DND-41 (cell line): ENCODE data around the gene ZFP91.

ENCODE experiments used
- ATAC-seq: fragments of 200-7000 bp; cut with Tn5 transposase; 3 replicates; pipeline ENCODE4 v1.9.1; 2021; ENCODE audit warnings: low read depth; ENCODE audit not compliant: insufficient read depth
- DNase-seq: peaks from one replicate; pipeline ENCODE4 v3.0.0-alpha.2; 2020
- H2AFZ ChIP-seq: 2 replicates; pipeline ENCODE4 v1.6.0; 2012; ENCODE audit warnings: low read depth, low read length
- H3K27ac ChIP-seq: 2 replicates; pipeline ENCODE4 v1.5.1; 2012; ENCODE audit warnings: low read length, inconsistent platforms
- H3K27me3 ChIP-seq: fragments of 200-600 bp; sonication (generic); 2 replicates; pipeline ENCODE4 v1.6.0; 2012; ENCODE audit warnings: low read length, mild to moderate bottlenecking, inconsistent platforms; ENCODE audit not compliant: insufficient read depth, poor library complexity
- H3K36me3 ChIP-seq: 2 replicates; pipeline ENCODE4 v1.5.1; 2012; ENCODE audit warnings: low read length, inconsistent platforms; ENCODE audit not compliant: insufficient read depth
- H3K4me1 ChIP-seq: 2 replicates; pipeline ENCODE4 v1.5.1; 2012; ENCODE audit warnings: mild to moderate bottlenecking, low read length; ENCODE audit not compliant: insufficient read depth
- H3K4me2 ChIP-seq: 2 replicates; pipeline ENCODE4 v1.6.0; 2012; ENCODE audit warnings: mild to moderate bottlenecking, moderate library complexity, low read length, inconsistent platforms; ENCODE audit not compliant: insufficient read depth
- H3K4me3 ChIP-seq, 2 experiments: fragments of 200-600 bp in 1 of 2; shearing (Covaris generic) in 1 of 2; 2 replicates each; pipeline ENCODE4 v1.5.1; 2012 to 2016; ENCODE audit warnings: inconsistent platforms in 2 of 2, low read length in 2 of 2, mild to moderate bottlenecking in 2 of 2, low read depth in 1 of 2, moderate library complexity in 1 of 2
- H3K79me2 ChIP-seq: 2 replicates; pipeline ENCODE4 v1.6.0; 2012; ENCODE audit warnings: low read length, inconsistent platforms; ENCODE audit not compliant: insufficient read depth
- H3K9ac ChIP-seq: 2 replicates; pipeline ENCODE4 v1.6.0; 2012; ENCODE audit warnings: low read depth, mild to moderate bottlenecking, inconsistent platforms, low read length, moderate library complexity
- H3K9me3 ChIP-seq: 2 replicates; pipeline ENCODE4 v1.5.1; 2012; ENCODE audit warnings: low read length, moderate library complexity, mild to moderate bottlenecking, inconsistent platforms; ENCODE audit not compliant: insufficient read depth, severe bottlenecking
- H4K20me1 ChIP-seq: 2 replicates; pipeline ENCODE4 v1.6.0; 2012; ENCODE audit warnings: low read length; ENCODE audit not compliant: insufficient read depth
- CTCF ChIP-seq: IDR thresholded peaks from 2 replicates; pipeline ENCODE4 v1.5.1; 2012; ENCODE audit warnings: borderline replicate concordance, low read length, moderate library complexity, mild to moderate bottlenecking; ENCODE audit not compliant: poor library complexity, severe bottlenecking; ENCODE audit errors: extremely low read depth
- EZH2 ChIP-seq: IDR thresholded peaks from 3 replicates; pipeline ENCODE4 v1.6.1; 2012; ENCODE audit warnings: borderline replicate concordance, low read depth, mild to moderate bottlenecking, moderate library complexity, low read length, inconsistent platforms; ENCODE audit not compliant: severe bottlenecking

ZFP91 gene

GRCh38 chr11:58647866-58648265, 69.0 kb downstream of the ZFP91 start:
- no peak for TF ChIP-seq CTCF
- no peak for TF ChIP-seq EZH2
- no peak overlapping the region for H3K4me3 ChIP-seq
- H3K27me3 ChIP-seq, result peaks cover under 1% of the 10 kb centered on the region
- H4K20me1 ChIP-seq, result no peaks in the 10 kb centered on the region
- no peaks in the 10 kb centered on the region for H3K4me1 ChIP-seq
- no peak overlapping the region for H3K9ac ChIP-seq
- ATAC-seq (no peak), DNase-seq (no peak)
- H3K27ac ChIP-seq, result no peak overlapping the region
- no peak overlapping the region for H2AFZ ChIP-seq
- no peaks in the 10 kb centered on the region for H3K79me2 ChIP-seq
- peaks cover 6% of the 10 kb centered on the region for H3K9me3 ChIP-seq
- H3K36me3 ChIP-seq, result no peaks in the 10 kb centered on the region
- no peak overlapping the region for H3K4me2 ChIP-seq

GRCh38 chr11:58649623-58650022, 70.8 kb downstream of the ZFP91 start:
- no peak overlapping the region for H3K9ac ChIP-seq
- DNase-seq, result no peak
- H3K4me1 ChIP-seq, result no peaks in the 10 kb centered on the region; the same call in 1 of the 2 replicates
- H3K27me3 ChIP-seq, result no peaks in the 10 kb centered on the region
- H3K79me2 ChIP-seq, result no peaks in the 10 kb centered on the region
- no peaks in the 10 kb centered on the region for H4K20me1 ChIP-seq
- ATAC-seq, result no peak
- H3K36me3 ChIP-seq, result no peaks in the 10 kb centered on the region
- no peak overlapping the region for H3K4me3 ChIP-seq
- H2AFZ ChIP-seq, result no peak overlapping the region
- no peak overlapping the region for H3K4me2 ChIP-seq
- H3K9me3 ChIP-seq, result peaks cover 6% of the 10 kb centered on the region
- no peak overlapping the region for H3K27ac ChIP-seq
- TF ChIP-seq CTCF, result no peak
- no peak for TF ChIP-seq EZH2

GRCh38 chr11:58650496-58650895, 71.6 kb downstream of the ZFP91 start:
- no peak overlapping the region for H3K4me2 ChIP-seq
- DNase-seq, result no peak
- H3K4me3 ChIP-seq, result no peak overlapping the region
- no peaks in the 10 kb centered on the region for H3K79me2 ChIP-seq
- H3K27me3 ChIP-seq, result no peaks in the 10 kb centered on the region
- H2AFZ ChIP-seq, result no peak overlapping the region
- H3K4me1 ChIP-seq, result no peaks in the 10 kb centered on the region; the same call in 1 of the 2 replicates
- H3K9me3 ChIP-seq, result peaks cover 4% of the 10 kb centered on the region
- no peak overlapping the region for H3K9ac ChIP-seq
- H3K36me3 ChIP-seq, result no peaks in the 10 kb centered on the region
- no peaks in the 10 kb centered on the region for H4K20me1 ChIP-seq
- no peak for TF ChIP-seq CTCF
- no peak for TF ChIP-seq EZH2
- H3K27ac ChIP-seq, result no peak overlapping the region
- no peak for ATAC-seq

GRCh38 chr11:58652726-58653280, 73.9 kb downstream of the ZFP91 start:
- H3K79me2 ChIP-seq, result no peaks in the 10 kb centered on the region
- H3K4me1 ChIP-seq, result no peaks in the 10 kb centered on the region; the same call in 1 of the 2 replicates
- H3K9me3 ChIP-seq, result no peaks in the 10 kb centered on the region
- DNase-seq (no peak), ATAC-seq (no peak)
- H3K27me3 ChIP-seq, result no peaks in the 10 kb centered on the region
- no peak overlapping the region for H3K4me3 ChIP-seq
- H3K27ac ChIP-seq, result no peak overlapping the region
- H3K4me2 ChIP-seq, result no peak overlapping the region
- H3K9ac ChIP-seq, result no peak overlapping the region
- TF ChIP-seq CTCF, result no peak
- TF ChIP-seq EZH2, result no peak
- no peaks in the 10 kb centered on the region for H4K20me1 ChIP-seq
- no peak overlapping the region for H2AFZ ChIP-seq
- no peaks in the 10 kb centered on the region for H3K36me3 ChIP-seq
